KBM-7 (cell line): ENCODE results near the gene TMEM242.

Experiments
- DNase-seq: peaks from one replicate; pipeline ENCODE4 v3.0.0-alpha.2; 2015
- in situ Hi-C: fragments of 300-500 bp; cut with MboI; formaldehyde crosslinking; loops from 2 replicates; pipeline ENCODE4 v1.14.3; 2020; ENCODE audit warnings: low sequenced_read_pairs, low pct_unique_long_range_greater_than_20kb, mixed read lengths

TMEM242 gene

DNA sequence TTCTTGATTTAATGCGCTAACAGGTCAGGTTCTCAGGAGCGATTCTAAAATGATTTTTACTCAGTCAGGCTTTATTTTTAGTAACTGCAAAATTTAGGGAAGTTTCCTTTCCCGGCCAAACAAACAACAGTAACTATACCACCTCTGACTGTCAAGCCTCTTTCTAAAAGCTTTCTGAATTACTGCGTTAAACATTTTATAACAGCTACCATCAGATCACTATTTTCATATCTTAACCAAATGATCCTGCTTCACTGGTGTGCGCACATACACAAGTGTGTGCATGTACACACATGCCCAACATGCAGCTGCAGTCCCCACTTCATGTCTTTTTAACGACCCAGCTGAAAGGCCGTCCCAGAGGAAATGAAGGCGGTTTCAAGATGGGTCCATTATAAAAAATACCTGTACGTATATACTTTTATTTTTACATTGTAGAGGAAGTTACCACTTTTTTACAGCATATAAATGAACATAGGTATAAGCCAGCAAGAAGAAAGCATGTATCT lies 25.0 kb downstream of the TMEM242 start:
- in situ Hi-C loops: no loop called here
- peak; percentile 51 for DNase-seq

DNA sequence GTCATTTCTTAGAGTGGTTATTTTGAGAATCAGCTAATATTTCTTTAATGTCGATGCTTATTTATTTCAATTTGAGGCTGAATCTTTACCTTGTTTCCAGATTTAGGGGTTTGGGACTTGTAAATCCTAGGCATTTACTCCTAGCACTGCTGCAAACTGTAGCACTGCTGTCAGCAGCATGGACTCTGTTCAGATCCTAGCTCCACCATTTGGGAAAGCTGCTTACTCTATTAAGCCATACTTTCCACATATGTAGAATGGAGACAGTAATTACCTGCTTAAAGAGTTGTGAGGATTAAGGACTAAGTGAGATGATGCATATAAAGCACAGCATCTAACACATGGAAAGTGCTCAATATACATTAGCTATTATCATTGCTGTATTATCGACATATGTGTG lies 28.7 kb downstream of the TMEM242 start:
- in situ Hi-C loops: no loop called here
- no peak for DNase-seq

DNA sequence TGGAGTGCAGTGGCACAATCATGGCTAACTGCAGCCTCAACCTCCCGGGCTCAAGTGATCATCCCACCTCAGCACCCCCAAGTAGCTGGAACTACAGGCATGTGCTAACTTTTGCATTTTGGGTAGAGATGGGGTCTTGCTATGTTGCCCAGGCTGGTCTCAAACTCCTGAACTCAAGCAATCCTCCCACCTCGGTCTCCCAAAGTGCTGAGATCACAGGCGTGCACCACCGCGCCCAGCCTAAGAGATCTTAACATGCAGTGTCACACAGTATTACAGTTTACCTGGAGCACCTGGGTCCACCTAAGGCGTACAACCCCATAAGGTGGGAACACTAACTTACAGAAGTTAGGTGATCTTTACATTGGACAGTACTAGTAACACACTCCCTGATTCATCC lies 29.5 kb downstream of the TMEM242 start:
- DNase-seq: no peak
- in situ Hi-C loops: no loop called here

DNA sequence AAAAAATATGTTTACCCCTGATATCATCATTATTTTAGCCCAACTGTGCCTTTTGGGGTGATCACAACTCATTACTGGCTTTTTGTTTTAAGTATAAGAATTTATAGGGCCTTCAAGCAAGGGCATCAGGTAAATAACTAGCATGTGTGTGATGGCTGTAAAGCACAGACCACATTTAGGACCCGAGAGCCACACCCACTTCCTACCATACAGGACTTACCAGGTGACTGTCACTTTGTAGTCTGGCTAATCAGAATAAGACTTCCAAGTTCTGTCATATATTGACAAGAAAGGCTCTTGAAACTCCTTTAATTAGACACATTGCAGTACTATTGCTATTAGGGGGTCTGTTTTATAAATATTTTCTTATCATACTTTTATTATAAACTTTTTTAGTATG lies 31.1 kb downstream of the TMEM242 start:
- in situ Hi-C loops: no loop called here
- DNase-seq: no peak

DNA sequence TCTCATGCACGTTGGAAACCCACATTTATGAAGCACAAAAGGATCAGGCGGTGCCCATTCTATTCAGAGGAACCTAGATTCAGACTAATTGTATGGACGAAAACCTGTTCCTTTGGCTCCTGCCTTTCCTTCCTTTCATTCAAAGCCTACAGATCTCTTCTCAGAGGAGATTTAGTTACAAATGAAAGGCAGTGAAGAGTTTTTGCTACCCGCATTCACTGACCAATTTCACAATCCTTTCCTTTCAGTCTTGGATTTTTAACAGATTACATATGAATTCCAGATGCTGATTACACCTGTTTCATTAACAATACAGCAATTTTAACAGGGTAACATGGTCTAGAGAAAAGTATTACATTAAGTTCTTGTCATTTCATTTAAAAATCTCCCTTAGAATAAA lies 32.0 kb downstream of the TMEM242 start:
- in situ Hi-C loops: no loop called here
- DNase-seq: no peak

DNA sequence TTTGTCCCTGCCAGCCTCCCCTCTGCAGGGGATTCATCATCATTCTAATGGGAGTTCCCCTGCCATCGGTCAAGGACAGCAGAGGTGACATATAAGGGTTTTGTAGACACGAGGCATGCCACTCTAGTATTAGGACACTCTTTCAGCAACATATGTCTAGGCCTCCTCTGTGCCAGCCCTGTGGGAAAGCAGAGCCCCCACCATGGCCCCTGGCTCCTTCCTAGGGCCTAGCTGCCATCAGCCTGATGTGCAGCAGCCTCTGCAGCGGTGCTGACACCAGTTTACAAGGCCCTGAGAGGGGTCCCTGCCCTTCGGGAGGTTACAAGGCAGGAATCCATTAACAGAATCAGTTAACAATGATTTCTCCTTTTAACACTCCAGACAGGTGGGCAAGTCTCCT lies 32.5 kb downstream of the TMEM242 start:
- in situ Hi-C loops: no loop called here
- DNase-seq: no peak

- no peak for DNase-seq
- in situ Hi-C loops: no loop called here
Measured at GRCh38 chr6:157289764-157290163, 33.6 kb downstream of the TMEM242 start.

GRCh38 chr6:157288575-157288974 lies 34.7 kb downstream of the TMEM242 start:
- DNase-seq: no peak
- in situ Hi-C loops: no loop called here

GRCh38 chr6:157287923-157288322 lies 35.4 kb downstream of the TMEM242 start:
- in situ Hi-C loops: no loop called here

DNA sequence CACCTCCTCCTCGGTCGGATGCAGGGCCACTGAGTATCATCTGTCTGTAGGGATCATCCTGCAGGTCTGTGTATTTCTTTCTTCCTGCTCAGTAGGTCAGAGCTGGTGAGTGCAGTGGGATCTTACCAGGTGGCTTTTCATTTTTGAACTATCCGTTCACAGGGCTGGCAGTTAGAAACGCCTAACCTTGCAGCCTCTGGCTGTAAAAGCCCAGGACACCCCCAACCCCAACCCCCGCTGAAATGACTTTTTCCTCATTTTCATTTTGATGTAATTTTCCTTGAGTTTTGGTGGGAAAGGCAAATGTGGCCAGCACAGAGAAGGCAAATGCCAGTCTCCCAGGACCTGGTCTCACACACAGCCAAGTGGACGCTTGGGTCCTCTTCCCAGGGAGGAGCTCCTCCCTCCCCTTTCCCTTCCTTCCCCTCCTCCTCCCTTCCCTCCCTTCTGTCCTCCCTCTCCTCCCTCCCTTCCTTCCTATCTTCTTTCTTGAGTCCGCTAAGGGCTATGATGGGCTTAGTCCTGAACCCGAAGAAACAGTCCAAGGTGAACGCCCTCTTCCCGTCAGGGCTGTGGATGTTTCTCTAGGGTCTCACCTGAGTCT lies 36.0 kb downstream of the TMEM242 start:
- no peak for DNase-seq
- in situ Hi-C loops: no loop called here

More at GRCh38 chr6:157287923-157288322, 35.4 kb downstream of the TMEM242 start:
- DNase-seq: no peak

DNA sequence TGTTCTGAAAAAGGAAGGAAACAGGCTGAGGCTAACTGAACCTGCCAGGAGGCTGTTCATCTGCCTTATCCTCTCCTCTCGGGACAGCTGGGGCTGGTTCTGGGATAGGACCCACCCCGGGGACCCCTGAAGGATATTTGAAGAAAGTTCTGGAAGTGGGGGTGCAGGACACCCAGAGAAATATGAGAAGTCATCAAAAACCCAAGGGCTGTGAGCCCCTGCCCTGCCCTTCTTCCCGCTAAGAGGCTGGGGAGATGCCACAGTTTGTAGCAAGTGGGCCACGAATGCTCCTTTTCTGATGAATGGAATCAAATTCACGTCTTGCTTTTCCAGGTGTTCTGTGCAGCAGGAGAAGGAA lies 37.9 kb downstream of the TMEM242 start:
- in situ Hi-C loops: no loop called here
- no peak for DNase-seq

DNA sequence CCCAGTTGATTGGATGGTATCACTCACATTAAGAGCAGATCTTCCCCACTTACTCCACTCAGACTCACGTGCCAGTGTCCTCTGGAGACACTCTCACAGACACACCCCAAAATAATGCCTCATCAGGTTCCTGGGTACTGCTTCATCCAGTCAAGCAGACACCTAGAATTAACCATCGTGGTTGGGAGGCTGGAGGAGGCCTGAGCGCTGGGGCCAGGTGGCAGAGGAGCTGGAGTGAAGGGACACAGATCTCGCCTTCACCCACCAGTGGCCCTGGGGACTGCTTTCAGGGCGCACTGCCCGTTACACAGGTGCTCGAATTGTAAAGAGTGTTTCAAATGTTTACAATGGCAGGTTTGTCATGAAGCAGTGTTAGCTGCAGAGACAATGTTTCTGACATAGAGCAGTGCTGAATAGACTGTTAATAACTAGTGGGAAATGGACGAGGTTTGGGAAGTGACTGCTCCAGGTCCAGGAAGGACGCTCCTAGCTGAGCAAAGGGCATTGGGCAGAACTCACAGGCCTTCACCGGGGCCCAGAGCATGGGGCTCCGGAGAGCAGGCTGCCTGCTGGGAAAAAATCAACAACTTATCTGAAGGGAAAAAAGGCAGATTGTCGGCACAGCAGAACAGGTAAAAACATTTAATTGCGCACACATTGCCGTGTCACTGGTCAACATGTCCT lies 38.4 kb downstream of the TMEM242 start:
- in situ Hi-C loops: no loop called here
- DNase-seq: no peak

DNA sequence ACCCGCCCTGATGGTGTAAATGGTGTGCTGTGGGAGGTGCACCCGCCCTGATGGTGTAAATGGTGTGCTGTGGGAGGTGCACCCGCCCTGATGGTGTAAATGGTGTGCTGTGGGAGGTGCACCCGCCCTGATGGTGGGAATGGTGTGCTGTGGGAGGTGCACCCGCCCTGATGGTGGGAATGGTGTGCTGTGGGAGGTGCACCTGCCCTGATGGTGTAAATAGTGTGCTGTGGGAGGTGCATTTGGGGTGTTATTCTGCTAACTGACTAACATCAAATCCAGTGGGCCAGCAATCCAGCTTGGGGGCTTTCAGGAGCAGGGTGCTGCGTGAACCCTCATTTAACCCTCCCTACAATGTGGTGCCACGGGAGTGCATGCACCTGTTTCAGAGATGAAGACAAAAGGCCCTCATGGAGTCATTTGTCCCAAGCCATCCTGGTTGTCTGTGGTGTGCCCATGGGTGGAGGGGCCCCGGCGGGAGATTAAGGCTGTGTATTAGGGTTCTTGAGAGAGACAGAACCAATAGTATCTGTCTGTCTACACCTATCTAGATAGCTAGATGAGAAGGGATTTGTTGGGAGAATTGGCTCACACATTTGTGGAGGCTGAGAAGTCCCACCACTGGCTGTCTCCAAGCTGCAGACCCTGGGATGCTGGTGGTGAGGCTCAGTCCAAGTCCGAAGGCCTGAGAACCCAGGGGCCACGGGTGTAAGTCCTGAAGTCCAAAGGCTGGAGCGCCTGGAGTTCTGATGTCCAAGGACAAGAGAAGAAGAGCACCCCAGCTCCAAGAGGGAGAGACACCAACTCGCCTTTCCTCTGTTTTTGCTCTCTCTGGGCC lies 39.2 kb downstream of the TMEM242 start:
- in situ Hi-C loops: no loop called here
- DNase-seq: no peak

DNA sequence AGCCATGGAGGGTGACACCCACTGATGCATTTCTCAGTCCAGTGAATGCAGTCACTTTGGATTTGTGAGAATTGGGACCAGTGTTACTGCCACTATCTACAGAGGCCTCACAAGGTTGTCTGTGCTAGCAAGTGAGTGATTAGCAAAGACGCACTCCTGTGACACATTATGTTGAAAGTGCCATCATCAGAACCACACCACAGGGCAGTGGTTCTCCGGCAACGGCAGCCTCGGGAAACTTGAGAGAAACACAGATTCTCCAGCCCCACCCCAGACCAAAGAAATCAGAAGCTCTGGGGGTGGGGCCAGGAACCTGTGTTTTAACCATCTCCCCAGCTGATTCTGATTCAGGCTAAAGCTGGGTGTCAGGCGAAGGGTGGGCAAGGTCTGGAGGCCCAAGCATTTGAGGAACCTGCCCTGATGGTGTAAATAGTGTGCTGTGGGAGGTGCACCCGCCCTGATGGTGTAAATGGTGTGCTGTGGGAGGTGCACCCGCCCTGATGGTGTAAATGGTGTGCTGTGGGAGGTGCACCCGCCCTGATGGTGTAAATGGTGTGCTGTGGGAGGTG lies 39.9 kb downstream of the TMEM242 start:
- DNase-seq: no peak
- in situ Hi-C loops: no loop called here

GRCh38 chr6:157282284-157282683 lies 41.0 kb downstream of the TMEM242 start:
- DNase-seq: no peak
- in situ Hi-C loops: no loop called here

- peak; percentile 39 for DNase-seq
Measured at GRCh38 chr6:157281570-157281969, 41.7 kb downstream of the TMEM242 start.

DNA sequence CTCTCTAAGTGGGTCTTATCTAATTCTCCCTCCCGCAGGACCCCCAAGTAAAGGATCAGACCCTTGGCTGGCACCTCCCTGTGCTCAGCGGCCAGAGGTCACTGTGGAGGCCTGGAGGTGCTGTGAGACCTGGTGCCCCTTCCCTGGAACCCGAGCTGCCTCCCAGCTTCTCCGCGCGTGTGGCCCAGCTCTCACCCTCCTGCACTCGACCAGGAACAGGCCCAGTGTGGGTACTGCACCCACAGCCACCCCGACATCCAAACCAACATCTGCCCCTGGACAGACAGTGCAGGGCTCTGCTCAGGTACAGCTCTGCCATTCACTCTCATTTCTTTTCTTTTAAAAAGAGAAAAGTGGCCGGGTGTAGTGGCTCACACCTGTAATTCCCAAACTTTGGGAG lies 42.4 kb downstream of the TMEM242 start:
- in situ Hi-C loops: no loop called here

More at GRCh38 chr6:157281570-157281969, 41.7 kb downstream of the TMEM242 start:
- in situ Hi-C loops: no loop called here

DNA sequence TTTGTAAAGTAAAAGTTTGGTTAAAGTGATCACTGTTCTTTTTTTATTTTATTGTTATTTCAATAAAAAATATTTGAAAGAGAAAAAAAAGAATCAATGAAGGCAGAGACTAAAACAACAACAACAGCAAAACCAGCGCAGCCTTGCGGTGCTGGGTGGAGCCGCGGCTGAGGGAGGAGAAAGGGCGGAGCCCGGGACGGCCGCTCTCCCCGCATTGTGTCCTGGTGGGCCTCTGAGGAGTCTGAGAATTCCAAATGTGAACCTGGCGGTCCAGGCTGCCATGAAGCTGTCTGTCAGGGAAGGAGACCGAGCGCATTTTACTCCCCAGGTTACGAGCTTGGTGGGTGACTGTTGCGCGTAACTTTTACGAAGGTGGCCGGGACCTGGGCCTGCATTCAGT lies 43.2 kb downstream of the TMEM242 start:
- in situ Hi-C loops: no loop called here
- no peak for DNase-seq

More for the DNA sequence above, 42.4 kb downstream of the TMEM242 start:
- DNase-seq: no peak

GRCh38 chr6:157278171-157278570 lies 45.1 kb downstream of the TMEM242 start:
- DNase-seq: no peak

DNA sequence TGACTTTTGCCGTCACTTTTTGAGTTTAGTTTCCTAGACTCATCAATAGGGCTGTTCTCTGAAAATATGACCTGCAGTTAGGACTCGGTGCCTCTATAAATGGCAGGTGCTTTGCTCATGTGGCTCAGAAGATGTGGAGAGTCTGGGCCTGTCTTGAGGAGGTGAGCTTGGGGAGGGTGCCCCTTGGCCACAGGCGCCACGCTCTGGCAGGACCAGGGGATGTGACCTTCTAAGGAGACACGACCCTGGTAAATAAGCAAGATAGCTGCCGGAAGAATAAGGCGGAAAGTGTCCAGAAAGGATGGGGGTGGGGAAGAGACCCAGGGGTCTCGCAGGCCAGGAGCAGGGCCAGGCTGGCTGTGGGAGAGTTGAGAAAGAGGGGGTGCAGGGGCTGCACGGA lies 46.6 kb downstream of the TMEM242 start:
- DNase-seq: no peak
- in situ Hi-C loops: no loop called here

More at GRCh38 chr6:157278171-157278570, 45.1 kb downstream of the TMEM242 start:
- in situ Hi-C loops: no loop called here
